Measurements from ENCODE around the gene PTPRJ.
A peak's percentile ranks its signal among the peaks of the same experiment; 100 is the strongest.

The PTPRJ gene

GRCh38 chr11:48093795-48094642 is 113.7 kb downstream of the PTPRJ start:
- H3K9me3 Mint-ChIP-seq, result no peaks in the 10 kb centered on the region
- H3K4me1 Mint-ChIP-seq, result peaks cover 35% of the 10 kb centered on the region
- no peaks in the 10 kb centered on the region for H3K36me3 Mint-ChIP-seq
- H3K27ac Mint-ChIP-seq, result peak overlapping the region; percentile 39
- H3K4me3 Mint-ChIP-seq, result no peak overlapping the region
- no peak for DNase-seq (ENCODE audit: low spot score in 2 of 2)
- no peaks in the 10 kb centered on the region for H3K27me3 Mint-ChIP-seq
- peak; percentile 62 for ATAC-seq (ENCODE audit: low read depth)

GRCh38 chr11:48094643-48095339 is 114.4 kb downstream of the PTPRJ start:
- no peaks in the 10 kb centered on the region for H3K9me3 Mint-ChIP-seq
- ATAC-seq (ENCODE audit: low read depth) (no peak), DNase-seq (ENCODE audit: low spot score in 2 of 2) (no peak)
- H3K4me3 Mint-ChIP-seq, result no peak overlapping the region
- peaks cover 39% of the 10 kb centered on the region for H3K4me1 Mint-ChIP-seq
- peak overlapping the region; percentile 39 for H3K27ac Mint-ChIP-seq
- H3K36me3 Mint-ChIP-seq, result no peaks in the 10 kb centered on the region
- H3K27me3 Mint-ChIP-seq, result no peaks in the 10 kb centered on the region

GRCh38 chr11:48095779-48096470 is 115.6 kb downstream of the PTPRJ start:
- no peaks in the 10 kb centered on the region for H3K36me3 Mint-ChIP-seq
- H3K27ac Mint-ChIP-seq, result no peak overlapping the region
- no peaks in the 10 kb centered on the region for H3K27me3 Mint-ChIP-seq
- peaks cover 33% of the 10 kb centered on the region for H3K4me1 Mint-ChIP-seq
- DNase-seq (ENCODE audit: low spot score in 2 of 2) (no peak), ATAC-seq (ENCODE audit: low read depth) (no peak)
- no peak overlapping the region for H3K4me3 Mint-ChIP-seq
- H3K9me3 Mint-ChIP-seq, result no peaks in the 10 kb centered on the region

- H3K36me3 Mint-ChIP-seq, result no peaks in the 10 kb centered on the region
- H3K4me1 Mint-ChIP-seq, result peaks cover 34% of the 10 kb centered on the region
- H3K27me3 Mint-ChIP-seq, result no peaks in the 10 kb centered on the region
- no peak for DNase-seq (ENCODE audit: low spot score in 2 of 2)
- no peak overlapping the region for H3K4me3 Mint-ChIP-seq
- ATAC-seq (ENCODE audit: low read depth), result no peak
- H3K27ac Mint-ChIP-seq, result peak overlapping the region; percentile 22
- no peaks in the 10 kb centered on the region for H3K9me3 Mint-ChIP-seq
These were observed 116.5 kb downstream of the PTPRJ start for GRCh38 chr11:48096588-48097525.

GRCh38 chr11:48098024-48098423 is 117.7 kb downstream of the PTPRJ start:
- Mint-ChIP-seq H3K27ac (no peak overlapping the region), H3K27me3 (no peaks in the 10 kb centered on the region), H3K4me3 (no peak overlapping the region), H3K9me3 (no peaks in the 10 kb centered on the region), H3K36me3 (no peaks in the 10 kb centered on the region), H3K4me1 (peaks cover 41% of the 10 kb centered on the region)
- no peak for ATAC-seq (ENCODE audit: low read depth)
- no peak for DNase-seq (ENCODE audit: low spot score in 2 of 2)

- H3K27ac Mint-ChIP-seq, result no peak overlapping the region
- H3K4me3 Mint-ChIP-seq, result no peak overlapping the region
- H3K4me1 Mint-ChIP-seq, result peaks cover 42% of the 10 kb centered on the region
- ATAC-seq (ENCODE audit: low read depth) (no peak), DNase-seq (ENCODE audit: low spot score in 2 of 2) (no peak)
- no peaks in the 10 kb centered on the region for H3K9me3 Mint-ChIP-seq
- H3K36me3 Mint-ChIP-seq, result no peaks in the 10 kb centered on the region
- H3K27me3 Mint-ChIP-seq, result no peaks in the 10 kb centered on the region
These were observed 119.6 kb downstream of the PTPRJ start for GRCh38 chr11:48099916-48100446.

- no peak for ATAC-seq (ENCODE audit: low read depth)
- Mint-ChIP-seq H3K9me3 (no peaks in the 10 kb centered on the region), H3K4me3 (no peak overlapping the region), H3K36me3 (no peaks in the 10 kb centered on the region), H3K27ac (no peak overlapping the region), H3K4me1 (peaks cover 49% of the 10 kb centered on the region), H3K27me3 (no peaks in the 10 kb centered on the region)
- no peak for DNase-seq (ENCODE audit: low spot score in 2 of 2)
These were observed 120.8 kb downstream of the PTPRJ start for GRCh38 chr11:48101044-48101733.

GRCh38 chr11:48101958-48102357 is 121.6 kb downstream of the PTPRJ start:
- ATAC-seq (ENCODE audit: low read depth) (no peak), DNase-seq (ENCODE audit: low spot score in 2 of 2) (no peak)
- Mint-ChIP-seq H3K36me3 (no peaks in the 10 kb centered on the region), H3K4me3 (no peak overlapping the region), H3K27me3 (no peaks in the 10 kb centered on the region), H3K9me3 (no peaks in the 10 kb centered on the region), H3K4me1 (peaks cover 51% of the 10 kb centered on the region), H3K27ac (no peak overlapping the region)

GRCh38 chr11:48103621-48104567 is 123.5 kb downstream of the PTPRJ start:
- ATAC-seq (ENCODE audit: low read depth) (no peak), DNase-seq (ENCODE audit: low spot score in 2 of 2) (no peak)
- H3K36me3 Mint-ChIP-seq, result no peaks in the 10 kb centered on the region
- no peaks in the 10 kb centered on the region for H3K27me3 Mint-ChIP-seq
- no peaks in the 10 kb centered on the region for H3K9me3 Mint-ChIP-seq
- H3K4me1 Mint-ChIP-seq, result peaks cover 65% of the 10 kb centered on the region
- H3K27ac Mint-ChIP-seq, result peak overlapping the region; percentile 68
- H3K4me3 Mint-ChIP-seq, result no peak overlapping the region

GRCh38 chr11:48104568-48104924 is 124.2 kb downstream of the PTPRJ start:
- Mint-ChIP-seq H3K27ac (peak overlapping the region; percentile 91), H3K9me3 (no peaks in the 10 kb centered on the region)

GRCh38 chr11:48105096-48105990 is 125.0 kb downstream of the PTPRJ start:
- peak overlapping the region; percentile 91 for H3K27ac Mint-ChIP-seq
- H3K4me3 Mint-ChIP-seq, result peak overlapping the region; percentile 71
- DNase-seq (ENCODE audit: low spot score in 2 of 2) (no peak), ATAC-seq (ENCODE audit: low read depth) (no peak)
- no peaks in the 10 kb centered on the region for H3K9me3 Mint-ChIP-seq
- peaks cover 59% of the 10 kb centered on the region for H3K4me1 Mint-ChIP-seq
- H3K36me3 Mint-ChIP-seq, result no peaks in the 10 kb centered on the region
- no peaks in the 10 kb centered on the region for H3K27me3 Mint-ChIP-seq

More at GRCh38 chr11:48104568-48104924, 124.2 kb downstream of the PTPRJ start:
- no peak for DNase-seq (ENCODE audit: low spot score in 2 of 2)
- ATAC-seq (ENCODE audit: low read depth), result no peak
- Mint-ChIP-seq H3K36me3 (no peaks in the 10 kb centered on the region), H3K4me3 (no peak overlapping the region), H3K4me1 (peaks cover 64% of the 10 kb centered on the region), H3K27me3 (no peaks in the 10 kb centered on the region)
